Smooth muscle cell (in vitro differentiated cells): ENCODE data around the gene FAM83G. TPM values are rescaled to one million over a fixed set of nuclear protein-coding genes. Genes with fewer than 3 reads are reported as not detected.

Experiments used
- DNase-seq: peaks from one replicate; lab custom pipeline; 2025; ENCODE audit not compliant: unreplicated experiment; lab: John Stamatoyannopoulos, UW
- H2AFZ ChIP-seq: fragments of 200-600 bp; sonication (generic); 2 replicates; pipeline ENCODE4 v1.6.0; 2016; ENCODE audit warnings: antibody characterized with exemption, low read depth, mild to moderate bottlenecking
- H3F3A ChIP-seq: fragments of 200-600 bp; sonication (generic); 2 replicates; pipeline ENCODE4 v1.6.0; 2017; ENCODE audit warnings: antibody characterized with exemption, low read depth
- H3K27ac ChIP-seq: fragments of 200-600 bp; sonication (generic); 2 replicates; pipeline ENCODE4 v1.5.1; 2016; ENCODE audit warnings: low read depth, mild to moderate bottlenecking
- H3K27me3 ChIP-seq: fragments of 200-600 bp; sonication (generic); 2 replicates; pipeline ENCODE4 v1.6.1; 2016; ENCODE audit warnings: low read depth, mild to moderate bottlenecking
- H3K36me3 ChIP-seq: fragments of 200-600 bp; sonication (generic); 2 replicates; pipeline ENCODE4 v1.5.1; 2016; ENCODE audit warnings: low read depth
- H3K4me1 ChIP-seq: fragments of 200-600 bp; sonication (generic); 2 replicates; pipeline ENCODE4 v1.5.1; 2016; ENCODE audit warnings: low read depth
- H3K4me2 ChIP-seq: fragments of 200-600 bp; sonication (generic); 2 replicates; pipeline ENCODE4 v1.6.0; 2016; ENCODE audit warnings: mild to moderate bottlenecking
- H3K4me3 ChIP-seq: fragments of 200-600 bp; sonication (generic); 2 replicates; pipeline ENCODE4 v1.5.1; 2016; ENCODE audit warnings: mild to moderate bottlenecking
- H3K79me2 ChIP-seq: fragments of 200-600 bp; sonication (generic); 2 replicates; pipeline ENCODE4 v1.6.0; 2016; ENCODE audit warnings: low read depth, mild to moderate bottlenecking
- H3K9ac ChIP-seq: fragments of 200-600 bp; sonication (generic); 2 replicates; pipeline ENCODE4 v1.6.0; 2016; ENCODE audit warnings: low read depth
- H3K9me3 ChIP-seq: fragments of 200-600 bp; sonication (generic); replicated peaks from 2 replicates; pipeline ENCODE4 v1.5.1; 2016; ENCODE audit warnings: low read depth
- H4K20me1 ChIP-seq: fragments of 200-600 bp; sonication (generic); 2 replicates; pipeline ENCODE4 v1.6.0; 2016; ENCODE audit warnings: low read depth
- WGBS: methylation state at CpG from one replicate; pipeline ENCODE4 v1.1.7; 2016; ENCODE audit warnings: low lambda C conversion rate; 5-methylcytosine and 5-hydroxymethylcytosine counted together
- polyA plus RNA-seq: library from polyadenylated mRNA; unstranded; fragments of >200 nt; fragmentation: Nextera tagmentation; extraction: Ambion mirVana; gene quantifications from 2 replicates; pipeline ENCODE4 v1.2.1, GENCODE V29; 2016
- total RNA-seq: library from RNA; depleted of rRNA; stranded (reverse); fragments of >200 nt; gene quantifications from 2 replicates; pipeline ENCODE4 v1.2.3, GENCODE V29; 2014
- TF ChIP-seq, protein P1 (sequence below): fragments of 200-600 bp; sonication (generic); IDR thresholded peaks from 2 replicates; pipeline ENCODE4 v1.5.1; 2017; ENCODE audit warnings: borderline replicate concordance, mild to moderate bottlenecking, antibody characterized with exemption; ENCODE audit not compliant: insufficient read depth, poor library complexity, severe bottlenecking

FAM83G gene
- total and polyA plus RNA-seq, 2 experiments from 2014 or later, result 8.2 to 14.2 TPM

DNA sequence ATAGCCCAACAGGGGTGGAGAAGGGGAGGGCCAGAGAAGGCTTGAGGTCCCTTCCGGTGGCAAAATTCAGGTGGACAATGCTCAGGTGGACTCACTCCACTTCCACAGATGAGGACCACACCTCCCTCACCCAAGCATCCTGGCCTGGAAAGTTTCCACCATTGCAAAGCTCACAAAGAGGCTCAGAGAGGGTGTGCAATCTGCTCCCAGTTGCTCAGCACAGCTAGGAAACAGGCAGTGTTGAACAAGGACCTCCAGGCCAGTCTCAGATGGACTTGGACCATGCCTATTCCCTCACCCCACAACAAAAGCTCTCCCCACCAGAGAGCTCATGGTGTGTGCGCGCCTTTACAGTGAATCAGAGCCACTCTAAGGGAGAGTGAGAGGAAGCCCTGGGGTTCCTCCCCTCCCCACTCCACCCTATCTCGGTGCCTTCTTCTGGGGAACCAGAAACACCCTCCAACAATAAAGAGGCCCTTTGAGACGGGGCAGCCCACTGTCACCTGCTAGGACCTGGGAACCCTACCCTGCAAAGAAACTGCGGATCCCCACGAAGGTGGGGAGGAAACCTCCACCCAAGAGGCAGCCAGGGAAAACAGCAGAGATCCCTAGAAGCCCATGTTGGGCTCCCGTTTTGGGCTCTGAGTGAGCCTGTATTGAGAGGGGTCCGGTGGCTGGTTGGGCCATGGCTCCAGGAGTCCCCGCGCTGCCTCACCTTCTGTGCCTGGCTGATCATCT lies 1.6 kb downstream of the FAM83G start:
- Histone ChIP-seq H3K36me3 (no peaks in the 10 kb centered on the region), H3K9ac (peak overlapping the region; percentile 90), H2AFZ (peak overlapping the region; percentile 45)

DNA sequence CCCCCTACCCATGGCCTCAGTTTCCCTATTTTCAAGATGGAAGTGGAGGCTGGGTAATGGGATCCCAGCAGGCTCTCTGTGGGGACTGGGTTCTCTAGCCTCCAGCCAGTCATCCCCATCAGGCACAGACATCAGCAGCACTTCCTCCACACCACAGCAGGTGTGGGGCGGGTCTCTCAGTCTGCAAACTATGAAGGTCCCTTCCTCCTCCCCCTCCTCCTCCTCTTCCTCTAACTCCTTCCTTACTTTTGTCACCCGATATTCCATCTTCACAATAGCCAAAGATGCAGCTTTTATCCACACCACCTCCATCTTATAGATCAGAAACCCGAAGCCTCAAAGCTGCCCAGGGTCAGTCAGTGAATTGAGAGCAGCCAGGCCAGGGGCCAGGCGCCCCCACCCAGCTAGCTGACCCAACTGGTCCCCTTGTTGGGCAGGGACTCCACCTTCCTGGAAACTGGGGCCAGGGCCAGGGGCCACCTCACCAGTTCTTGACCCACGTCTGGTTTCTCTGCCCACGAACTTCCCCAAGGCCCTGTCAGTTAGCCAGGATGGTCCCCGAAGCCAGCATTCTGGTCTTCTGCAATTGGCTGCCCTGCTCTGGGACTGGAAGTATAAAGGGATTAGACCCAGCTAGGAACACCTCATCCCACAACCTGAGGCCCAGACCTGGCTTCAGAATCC lies 2.5 kb downstream of the FAM83G start:
- H3K4me1 ChIP-seq, result peaks cover 13% of the 10 kb centered on the region
- no peak overlapping the region for H3K27ac ChIP-seq
- 84% methylated on average over 7 of the region's 7 CpGs for WGBS
- H4K20me1 ChIP-seq, result peaks cover 64% of the 10 kb centered on the region
- TF ChIP-seq, protein P1, sequence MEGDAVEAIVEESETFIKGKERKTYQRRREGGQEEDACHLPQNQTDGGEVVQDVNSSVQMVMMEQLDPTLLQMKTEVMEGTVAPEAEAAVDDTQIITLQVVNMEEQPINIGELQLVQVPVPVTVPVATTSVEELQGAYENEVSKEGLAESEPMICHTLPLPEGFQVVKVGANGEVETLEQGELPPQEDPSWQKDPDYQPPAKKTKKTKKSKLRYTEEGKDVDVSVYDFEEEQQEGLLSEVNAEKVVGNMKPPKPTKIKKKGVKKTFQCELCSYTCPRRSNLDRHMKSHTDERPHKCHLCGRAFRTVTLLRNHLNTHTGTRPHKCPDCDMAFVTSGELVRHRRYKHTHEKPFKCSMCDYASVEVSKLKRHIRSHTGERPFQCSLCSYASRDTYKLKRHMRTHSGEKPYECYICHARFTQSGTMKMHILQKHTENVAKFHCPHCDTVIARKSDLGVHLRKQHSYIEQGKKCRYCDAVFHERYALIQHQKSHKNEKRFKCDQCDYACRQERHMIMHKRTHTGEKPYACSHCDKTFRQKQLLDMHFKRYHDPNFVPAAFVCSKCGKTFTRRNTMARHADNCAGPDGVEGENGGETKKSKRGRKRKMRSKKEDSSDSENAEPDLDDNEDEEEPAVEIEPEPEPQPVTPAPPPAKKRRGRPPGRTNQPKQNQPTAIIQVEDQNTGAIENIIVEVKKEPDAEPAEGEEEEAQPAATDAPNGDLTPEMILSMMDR, result no peak
- H3K79me2 ChIP-seq, result peaks cover 9% of the 10 kb centered on the region
- no peak for DNase-seq
- peaks cover 4% of the 10 kb centered on the region for H3F3A ChIP-seq
- H3K9me3 ChIP-seq, result no peaks in the 10 kb centered on the region
- peak overlapping the region; percentile 99 for H3K4me2 ChIP-seq
- peak overlapping the region; percentile 76 for H3K4me3 ChIP-seq
- H2AFZ ChIP-seq, result no peak overlapping the region
- no peaks in the 10 kb centered on the region for H3K36me3 ChIP-seq
- no peak overlapping the region for H3K9ac ChIP-seq
- no peaks in the 10 kb centered on the region for H3K27me3 ChIP-seq

More for the DNA sequence above, 1.6 kb downstream of the FAM83G start:
- Histone ChIP-seq H4K20me1 (peaks cover 57% of the 10 kb centered on the region), H3K9me3 (no peaks in the 10 kb centered on the region), H3K4me1 (peaks cover 13% of the 10 kb centered on the region), H3K27ac (peak overlapping the region; percentile 85), H3K4me3 (peak overlapping the region; percentile 76), H3K4me2 (peak overlapping the region; percentile 99), H3K27me3 (no peaks in the 10 kb centered on the region), H3K79me2 (peaks cover 9% of the 10 kb centered on the region), H3F3A (peaks cover 4% of the 10 kb centered on the region)
- no peak for DNase-seq
- 59% methylated on average over 11 of the region's 11 CpGs for WGBS
- TF ChIP-seq, protein P1, result no peak

DNA sequence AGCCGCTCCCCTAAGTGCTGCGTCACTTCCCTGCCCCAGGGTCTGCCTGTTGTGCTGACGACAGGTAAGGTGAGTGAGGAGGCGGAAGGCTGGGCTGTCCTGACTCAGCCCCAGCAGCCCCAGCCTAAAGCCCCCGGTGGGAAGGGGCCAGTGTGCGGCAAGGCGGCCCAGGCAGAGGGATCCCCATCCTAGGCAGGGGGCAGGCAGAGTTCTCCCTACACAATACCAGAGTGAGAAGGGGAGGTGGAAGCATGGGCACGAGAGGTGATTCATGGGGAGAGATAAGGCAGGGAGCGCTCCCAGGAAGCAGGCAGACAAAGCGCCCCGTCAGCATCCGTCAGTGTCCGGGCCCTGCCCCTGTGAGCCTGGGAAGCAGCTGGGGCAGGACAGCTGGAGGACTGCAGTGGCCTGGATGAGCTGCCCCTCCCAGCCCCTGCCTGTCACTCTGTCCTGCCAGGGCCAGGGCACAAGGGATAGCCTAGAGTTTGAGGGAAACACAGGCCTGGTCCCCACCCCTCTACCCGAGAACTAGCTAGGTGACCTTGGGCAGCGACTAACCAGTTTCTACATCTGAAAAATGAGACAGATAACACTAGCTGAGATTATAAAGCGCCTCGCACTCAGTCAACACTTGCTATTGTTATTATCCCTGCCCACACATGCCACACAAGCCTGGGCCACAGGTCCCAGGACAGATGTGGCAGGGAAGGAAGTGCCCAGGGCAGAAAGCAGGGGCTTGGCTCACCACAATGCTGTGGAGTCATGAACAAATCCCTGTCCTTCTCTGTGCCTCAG lies 3.8 kb downstream of the FAM83G start:
- H3K4me3 ChIP-seq, result peak overlapping the region; percentile 14
- no peak overlapping the region for H2AFZ ChIP-seq
- no peaks in the 10 kb centered on the region for H3K36me3 ChIP-seq
- H3K79me2 ChIP-seq, result peaks cover 19% of the 10 kb centered on the region
- H3F3A ChIP-seq, result no peaks in the 10 kb centered on the region
- H3K4me1 ChIP-seq, result peaks cover 13% of the 10 kb centered on the region
- no peaks in the 10 kb centered on the region for H3K27me3 ChIP-seq
- H4K20me1 ChIP-seq, result peaks cover 76% of the 10 kb centered on the region
- DNase-seq, result no peak
- peak overlapping the region; percentile 99 for H3K4me2 ChIP-seq
- H3K9ac ChIP-seq, result peak overlapping the region; percentile 1
- H3K27ac ChIP-seq, result peak overlapping the region; percentile 64
- peaks cover 3% of the 10 kb centered on the region for H3K9me3 ChIP-seq
- WGBS, result 78% methylated on average over 12 of the region's 17 CpGs
- TF ChIP-seq, protein P1, result no peak
